HG03354 (cell line): Measurements from ENCODE around the gene ZBTB1.
A peak's percentile ranks its signal among the peaks of the same experiment; 100 is the strongest.
"Not testable (repeated sequence)": the region's sequence is repeated elsewhere in the genome, so short reads cannot be mapped to it uniquely, and the experiment has no call there.

ENCODE experiments used
- ATAC-seq: cut with Tn5 transposase; IDR thresholded peaks from one replicate; pipeline ENCODE4 v1.9.1; 2021; ENCODE audit warnings: mild to moderate bottlenecking; ENCODE audit not compliant: unreplicated experiment, poor library complexity, severe bottlenecking

The ZBTB1 gene

GRCh38 chr14:64493455-64493854, 11.1 kb upstream of the ZBTB1 start:
- ATAC-seq = no peak

- no peak for ATAC-seq
These were observed 9.3 kb upstream of the ZBTB1 start for GRCh38 chr14:64495252-64495651.

- no peak for ATAC-seq
These were observed 7.8 kb upstream of the ZBTB1 start for GRCh38 chr14:64496764-64497163.

GRCh38 chr14:64500088-64500487, 4.5 kb upstream of the ZBTB1 start:
- ATAC-seq = no peak

- ATAC-seq = no peak
These were observed 3.0 kb upstream of the ZBTB1 start for GRCh38 chr14:64501411-64502171.

GRCh38 chr14:64502456-64502855, 2.1 kb upstream of the ZBTB1 start:
- ATAC-seq = no peak

GRCh38 chr14:64502887-64503433, 1.6 kb upstream of the ZBTB1 start:
- ATAC-seq = no peak

GRCh38 chr14:64503434-64504309, 898 bp upstream of the ZBTB1 start, which contains the start of gene ZBTB25:
ZBTB25 (minus strand) TSS chr14:64503838; CDS start chr14:64490533, 13,305 bp downstream.
- ATAC-seq = peak; percentile 61

- ATAC-seq = peak; percentile 30
These were observed 576 bp downstream of the ZBTB1 start for GRCh38 chr14:64504897-64505794.

- no peak for ATAC-seq
These were observed 2.2 kb downstream of the ZBTB1 start for GRCh38 chr14:64506721-64507120.

GRCh38 chr14:64507376-64508156, 3.0 kb downstream of the ZBTB1 start:
- no peak for ATAC-seq

GRCh38 chr14:64508215-64508776, 3.7 kb downstream of the ZBTB1 start:
- ATAC-seq = no peak

- ATAC-seq = no peak
These were observed 4.5 kb downstream of the ZBTB1 start for GRCh38 chr14:64509036-64509435.

GRCh38 chr14:64510825-64511671, 6.5 kb downstream of the ZBTB1 start:
- peak; percentile 38 for ATAC-seq

GRCh38 chr14:64513271-64513670, 8.7 kb downstream of the ZBTB1 start:
- ATAC-seq = no peak

GRCh38 chr14:64515053-64515452, 10.5 kb downstream of the ZBTB1 start:
- ATAC-seq = no peak

GRCh38 chr14:64516969-64517368, 12.4 kb downstream of the ZBTB1 start:
- ATAC-seq = no peak

GRCh38 chr14:64517667-64518066, 13.1 kb downstream of the ZBTB1 start:
- ATAC-seq = not testable (repeated sequence)
